Measurements from ENCODE around the gene RPL18.

GRCh38 chr19:48596237-48596636 lies 22.7 kb downstream of the RPL18 start:
- TF ChIP-seq, protein P1, sequence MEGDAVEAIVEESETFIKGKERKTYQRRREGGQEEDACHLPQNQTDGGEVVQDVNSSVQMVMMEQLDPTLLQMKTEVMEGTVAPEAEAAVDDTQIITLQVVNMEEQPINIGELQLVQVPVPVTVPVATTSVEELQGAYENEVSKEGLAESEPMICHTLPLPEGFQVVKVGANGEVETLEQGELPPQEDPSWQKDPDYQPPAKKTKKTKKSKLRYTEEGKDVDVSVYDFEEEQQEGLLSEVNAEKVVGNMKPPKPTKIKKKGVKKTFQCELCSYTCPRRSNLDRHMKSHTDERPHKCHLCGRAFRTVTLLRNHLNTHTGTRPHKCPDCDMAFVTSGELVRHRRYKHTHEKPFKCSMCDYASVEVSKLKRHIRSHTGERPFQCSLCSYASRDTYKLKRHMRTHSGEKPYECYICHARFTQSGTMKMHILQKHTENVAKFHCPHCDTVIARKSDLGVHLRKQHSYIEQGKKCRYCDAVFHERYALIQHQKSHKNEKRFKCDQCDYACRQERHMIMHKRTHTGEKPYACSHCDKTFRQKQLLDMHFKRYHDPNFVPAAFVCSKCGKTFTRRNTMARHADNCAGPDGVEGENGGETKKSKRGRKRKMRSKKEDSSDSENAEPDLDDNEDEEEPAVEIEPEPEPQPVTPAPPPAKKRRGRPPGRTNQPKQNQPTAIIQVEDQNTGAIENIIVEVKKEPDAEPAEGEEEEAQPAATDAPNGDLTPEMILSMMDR (conservative IDR thresholded peaks at IDR 0.05 in 1 of 2, IDR thresholded peaks at IDR 0.05 in 1 of 2; ENCODE audit: extremely low read depth in 1 of 2, insufficient read depth in 1 of 2, low read depth in 1 of 2, low read length in 2 of 2) = no peak
- no peak for TF ChIP-seq EZH2 (IDR thresholded peaks at IDR 0.05; ENCODE audit: borderline replicate concordance, low read length)

All from mammary epithelial cell (primary cell).